Vagina (tissue), 2 donors: ENCODE data around the gene PGLYRP2. TPM values are rescaled to one million over a fixed set of nuclear protein-coding genes. Genes with fewer than 3 reads are reported as not detected.
A peak's percentile ranks its signal among the peaks of the same experiment; 100 is the strongest.

Experiments used
- DNase-seq, 2 donors: peaks; one replicate each; pipeline ENCODE4 v3.0.0-alpha.2; 2017; ENCODE audit errors: extremely low spot score in 2 of 2
- H3K27ac ChIP-seq: fragments of 200-600 bp; sonication (generic); one replicate; pipeline ENCODE4 v1.5.1; 2019
- H3K27me3 ChIP-seq: fragments of 200-600 bp; sonication (generic); one replicate; pipeline ENCODE4 v1.5.1; 2019
- H3K36me3 ChIP-seq, 2 donors: fragments of 200-600 bp; sonication (generic); one replicate each; pipeline ENCODE4 v1.5.1; 2017 to 2019
- H3K4me1 ChIP-seq: fragments of 200-600 bp; sonication (generic); one replicate; pipeline ENCODE4 v1.5.1; 2019
- H3K4me3 ChIP-seq, 2 donors: fragments of 200-600 bp; sonication (generic); 1 replicate in 1 of 2; 2 replicates in 1 of 2; pipeline ENCODE4 v1.5.1; 2016 to 2019
- H3K9me3 ChIP-seq: fragments of 200-600 bp; sonication (generic); one replicate; pipeline ENCODE4 v1.5.1; 2019
- POLR2A ChIP-seq, 2 donors: fragments of 450-650 bp; IDR thresholded peaks; one replicate each; pipeline ENCODE4 v1.6.1; 2017; ENCODE audit warnings: antibody characterized with exemption in 2 of 2, mild to moderate bottlenecking in 2 of 2, moderate library complexity in 2 of 2
- POLR2AphosphoS5 ChIP-seq, 2 donors: sonication (generic); formaldehyde crosslinking; IDR thresholded peaks; one replicate each; pipeline ENCODE4 v1.9.0; 2017; ENCODE audit warnings: antibody characterized with exemption in 2 of 2, mild to moderate bottlenecking in 2 of 2, low read depth in 1 of 2; ENCODE audit not compliant: insufficient read depth in 1 of 2
- intact Hi-C: fragments of 100-400 bp; cut with DNase I; formaldehyde crosslinking; loops from one replicate; pipeline ENCODE4 v1.15.1; 2023
- total RNA-seq: library from RNA; depleted of rRNA; stranded (reverse); fragments of >200 nt; gene quantifications from one replicate; pipeline ENCODE4 v1.2.3, GENCODE V29; 2016
- TF ChIP-seq, protein P1 (sequence below), 3 experiments: fragments of 450-650 bp in 2 of 3; fragments of 200-600 bp in 1 of 3; sonication (generic) in 1 of 3; IDR thresholded peaks; one replicate each; pipeline ENCODE4 v1.5.1; 2017 to 2019; ENCODE audit warnings: antibody characterized with exemption in 3 of 3, mild to moderate bottlenecking in 2 of 3, moderate library complexity in 2 of 3

The PGLYRP2 gene
- total RNA-seq, 1 donor from 2014 or later, result not detected

DNA sequence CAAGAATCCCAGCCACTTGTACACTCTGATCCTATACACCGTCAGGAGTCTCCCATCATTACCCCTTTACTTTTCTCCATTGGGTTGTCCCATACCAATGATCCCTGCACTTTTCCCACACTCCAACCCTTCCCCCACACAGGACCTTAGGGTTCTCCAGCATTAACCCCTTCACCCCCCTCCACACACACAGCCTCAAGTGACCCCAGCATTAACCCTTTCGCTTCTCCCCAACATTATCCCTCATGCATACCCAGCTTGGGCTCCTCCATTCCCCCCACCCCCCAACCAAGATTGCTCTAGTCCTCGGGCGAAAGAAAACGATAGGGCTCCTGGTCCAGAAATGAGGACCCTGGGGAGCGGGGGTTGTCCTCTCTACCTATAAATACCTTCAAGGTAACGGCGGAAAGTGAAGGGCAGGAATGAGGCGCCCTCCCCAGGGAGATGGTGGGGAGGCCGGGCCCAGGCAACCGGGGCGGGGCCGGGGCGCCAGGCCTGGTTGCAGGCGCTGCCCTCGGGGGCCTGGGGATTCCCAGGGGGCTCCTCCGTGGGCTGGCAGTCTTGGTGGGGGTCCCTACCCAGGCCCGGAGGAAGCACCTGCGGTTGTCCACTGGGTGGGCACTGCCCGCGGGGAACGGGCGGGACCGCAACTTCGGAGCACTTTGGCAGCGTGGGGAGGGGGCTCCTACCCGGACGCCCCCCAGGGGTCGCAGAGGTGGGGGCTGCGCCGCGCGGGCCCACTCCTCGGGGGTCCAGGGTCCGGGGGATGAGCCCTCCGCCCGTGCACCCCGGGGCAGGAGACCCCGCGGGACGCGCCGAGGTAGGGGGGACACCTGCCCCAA is 30.3 kb downstream of the PGLYRP2 start:
- intact Hi-C loops, result no loop called here
- no peaks in the 10 kb centered on the region for H3K9me3 ChIP-seq
- H3K27me3 ChIP-seq, result no peaks in the 10 kb centered on the region
- peaks cover 25% of the 10 kb centered on the region for H3K4me1 ChIP-seq
- no peak for DNase-seq
- peak overlapping the region; percentile 67 to 68 for H3K4me3 ChIP-seq
- TF ChIP-seq POLR2A (IDR thresholded peaks at IDR 0.05) (no peak), POLR2AphosphoS5 (IDR thresholded peaks at IDR 0.05; ENCODE audit: insufficient read depth in 1 of 2, low read depth in 1 of 2) (no peak)
- TF ChIP-seq, protein P1, sequence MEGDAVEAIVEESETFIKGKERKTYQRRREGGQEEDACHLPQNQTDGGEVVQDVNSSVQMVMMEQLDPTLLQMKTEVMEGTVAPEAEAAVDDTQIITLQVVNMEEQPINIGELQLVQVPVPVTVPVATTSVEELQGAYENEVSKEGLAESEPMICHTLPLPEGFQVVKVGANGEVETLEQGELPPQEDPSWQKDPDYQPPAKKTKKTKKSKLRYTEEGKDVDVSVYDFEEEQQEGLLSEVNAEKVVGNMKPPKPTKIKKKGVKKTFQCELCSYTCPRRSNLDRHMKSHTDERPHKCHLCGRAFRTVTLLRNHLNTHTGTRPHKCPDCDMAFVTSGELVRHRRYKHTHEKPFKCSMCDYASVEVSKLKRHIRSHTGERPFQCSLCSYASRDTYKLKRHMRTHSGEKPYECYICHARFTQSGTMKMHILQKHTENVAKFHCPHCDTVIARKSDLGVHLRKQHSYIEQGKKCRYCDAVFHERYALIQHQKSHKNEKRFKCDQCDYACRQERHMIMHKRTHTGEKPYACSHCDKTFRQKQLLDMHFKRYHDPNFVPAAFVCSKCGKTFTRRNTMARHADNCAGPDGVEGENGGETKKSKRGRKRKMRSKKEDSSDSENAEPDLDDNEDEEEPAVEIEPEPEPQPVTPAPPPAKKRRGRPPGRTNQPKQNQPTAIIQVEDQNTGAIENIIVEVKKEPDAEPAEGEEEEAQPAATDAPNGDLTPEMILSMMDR (IDR thresholded peaks at IDR 0.05), result no peak
- no peaks in the 10 kb centered on the region for H3K36me3 ChIP-seq
- peak overlapping the region; percentile 78 for H3K27ac ChIP-seq

DNA sequence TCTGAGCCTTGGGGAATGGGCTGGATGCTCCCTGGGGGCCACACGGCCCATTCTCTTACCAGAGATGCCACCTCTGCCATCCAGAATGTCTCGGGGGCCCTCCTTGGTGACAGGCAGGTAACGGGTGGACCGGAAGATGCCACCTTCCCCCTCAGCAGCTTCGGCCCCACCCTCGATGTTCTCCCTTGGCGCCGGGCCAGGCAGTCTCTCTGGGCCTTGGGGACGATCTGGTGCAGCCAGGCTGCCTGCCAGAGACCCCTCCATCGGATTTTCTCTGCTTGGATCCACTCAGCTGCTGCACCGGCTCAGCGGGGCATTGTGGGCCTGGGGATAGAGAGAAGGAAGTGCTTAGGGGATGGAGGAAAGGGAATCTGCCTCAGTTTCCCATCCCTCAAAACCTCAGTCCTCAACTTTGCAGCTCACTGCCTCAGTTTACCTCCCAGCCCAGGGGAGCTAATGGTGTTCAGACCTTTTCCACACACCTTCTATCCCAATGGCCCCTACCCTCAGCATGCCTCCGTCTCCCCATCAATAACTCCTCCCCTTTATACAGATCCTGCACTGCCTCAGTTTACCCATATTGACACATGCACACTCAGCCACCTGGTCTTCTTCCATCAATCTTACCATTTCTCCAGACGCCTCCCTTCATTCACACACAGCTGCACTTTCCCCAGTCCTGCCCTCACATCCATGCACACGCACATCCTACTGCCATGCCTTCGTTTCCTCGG is 31.1 kb downstream of the PGLYRP2 start:
- intact Hi-C loops, result no loop called here
- Histone ChIP-seq H3K36me3 (no peaks in the 10 kb centered on the region), H3K27me3 (no peaks in the 10 kb centered on the region), H3K9me3 (no peaks in the 10 kb centered on the region), H3K27ac (no peak overlapping the region), H3K4me3 (peak overlapping the region in 1 of 2 donors; percentile 67), H3K4me1 (peaks cover 21% of the 10 kb centered on the region)
- TF ChIP-seq POLR2AphosphoS5 (IDR thresholded peaks at IDR 0.05; ENCODE audit: insufficient read depth in 1 of 2, low read depth in 1 of 2) (no peak), POLR2A (IDR thresholded peaks at IDR 0.05) (no peak)
- TF ChIP-seq, protein P1 (IDR thresholded peaks at IDR 0.05), result no peak
- DNase-seq, result no peak

DNA sequence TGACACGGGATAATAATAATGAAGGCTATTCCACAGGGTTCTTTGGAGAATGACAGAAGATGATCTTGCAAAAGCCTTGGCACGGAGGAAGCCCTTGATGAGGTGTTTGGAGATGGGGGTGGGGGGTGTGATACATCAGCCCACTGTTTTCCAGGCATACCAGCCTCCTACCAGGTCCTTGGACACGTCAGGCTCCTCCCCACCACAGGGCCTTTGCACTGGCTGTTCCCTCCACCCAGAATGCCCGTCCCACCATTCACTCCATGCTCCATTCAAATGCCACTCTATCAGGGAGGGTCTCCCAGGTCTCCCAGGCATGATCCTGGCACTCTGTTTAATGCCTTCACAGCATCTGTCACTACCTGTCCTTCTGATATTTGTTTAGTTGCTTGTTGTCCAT is 32.2 kb downstream of the PGLYRP2 start:
- no peaks in the 10 kb centered on the region for H3K9me3 ChIP-seq
- intact Hi-C loops, result no loop called here
- H3K27me3 ChIP-seq, result no peaks in the 10 kb centered on the region
- H3K27ac ChIP-seq, result no peak overlapping the region
- TF ChIP-seq POLR2AphosphoS5 (IDR thresholded peaks at IDR 0.05; ENCODE audit: insufficient read depth in 1 of 2, low read depth in 1 of 2) (no peak), POLR2A (IDR thresholded peaks at IDR 0.05) (no peak)
- TF ChIP-seq, protein P1 (IDR thresholded peaks at IDR 0.05), result no peak
- H3K4me3 ChIP-seq, result no peak overlapping the region
- H3K4me1 ChIP-seq, result peaks cover 12% of the 10 kb centered on the region
- no peak for DNase-seq
- H3K36me3 ChIP-seq, result no peaks in the 10 kb centered on the region

DNA sequence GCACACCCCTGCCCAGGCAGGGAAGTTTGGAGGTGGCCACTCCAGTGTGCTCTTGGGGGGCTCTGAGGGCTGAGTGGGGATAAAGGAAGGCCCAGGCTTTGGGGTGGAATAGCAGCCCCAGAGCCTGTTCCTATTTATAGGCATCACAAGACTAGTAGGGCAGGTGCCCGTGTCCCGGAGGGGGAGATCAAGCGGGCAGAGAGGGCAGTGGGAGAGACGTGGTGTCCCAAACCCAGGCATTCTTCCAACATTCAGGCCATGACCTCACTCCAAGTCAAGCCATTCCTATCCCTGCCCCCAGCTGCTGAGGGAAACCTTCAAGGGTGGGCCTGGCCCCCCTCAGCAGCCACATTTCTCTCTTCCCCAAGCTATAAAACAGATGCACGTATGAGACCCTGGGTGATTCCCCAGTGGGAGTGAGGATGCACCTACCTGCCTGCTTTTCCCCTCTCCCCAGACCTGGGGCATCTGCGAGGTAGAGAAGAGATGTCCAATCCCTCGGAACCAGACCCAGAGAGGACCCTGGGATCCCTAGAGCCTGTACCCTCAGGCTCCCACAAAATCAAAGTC is 33.4 kb downstream of the PGLYRP2 start:
- Histone ChIP-seq H3K4me3 (no peak overlapping the region), H3K27me3 (no peaks in the 10 kb centered on the region), H3K27ac (no peak overlapping the region), H3K36me3 (no peaks in the 10 kb centered on the region), H3K4me1 (peaks cover 12% of the 10 kb centered on the region), H3K9me3 (no peaks in the 10 kb centered on the region)
- DNase-seq, result no peak
- intact Hi-C loops, result no loop called here
- TF ChIP-seq POLR2AphosphoS5 (IDR thresholded peaks at IDR 0.05; ENCODE audit: insufficient read depth in 1 of 2, low read depth in 1 of 2) (no peak), POLR2A (IDR thresholded peaks at IDR 0.05) (no peak)
- TF ChIP-seq, protein P1 (IDR thresholded peaks at IDR 0.05), result no peak
